HK-2 (cell line): ENCODE data around the gene CIT.
"Not testable (repeated sequence)": the region's sequence is repeated elsewhere in the genome, so short reads cannot be mapped to it uniquely, and the experiment has no call there.

Experiments used
- DNase-seq: peaks from one replicate; pipeline ENCODE4 v3.0.0-alpha.2; 2018; ENCODE audit not compliant: unreplicated experiment

Gene CIT

DNA sequence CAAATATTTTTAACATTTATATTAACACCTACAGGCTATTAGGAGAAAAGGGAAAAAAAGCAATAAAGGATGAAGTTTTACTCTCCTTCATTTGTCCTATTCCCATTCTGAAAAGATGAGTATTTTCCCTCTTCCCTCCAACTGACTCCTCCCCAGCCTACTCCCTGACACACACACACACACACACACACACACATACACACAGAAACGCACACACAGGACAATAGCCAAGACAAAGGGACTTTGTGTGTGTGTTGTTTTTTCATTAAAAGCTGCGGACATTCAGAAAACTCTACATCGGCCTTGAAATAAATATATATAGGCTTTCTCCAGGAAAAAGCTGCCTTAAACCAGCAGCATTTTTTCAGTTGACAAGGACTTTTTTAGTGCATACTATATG is 134.4 kb downstream of the CIT start:
- DNase-seq = no peak

- no peak for DNase-seq
Measured at GRCh38 chr12:119740830-119741229, 136.3 kb downstream of the CIT start.

- no peak for DNase-seq
Measured at GRCh38 chr12:119735079-119735478, 142.0 kb downstream of the CIT start.

DNA sequence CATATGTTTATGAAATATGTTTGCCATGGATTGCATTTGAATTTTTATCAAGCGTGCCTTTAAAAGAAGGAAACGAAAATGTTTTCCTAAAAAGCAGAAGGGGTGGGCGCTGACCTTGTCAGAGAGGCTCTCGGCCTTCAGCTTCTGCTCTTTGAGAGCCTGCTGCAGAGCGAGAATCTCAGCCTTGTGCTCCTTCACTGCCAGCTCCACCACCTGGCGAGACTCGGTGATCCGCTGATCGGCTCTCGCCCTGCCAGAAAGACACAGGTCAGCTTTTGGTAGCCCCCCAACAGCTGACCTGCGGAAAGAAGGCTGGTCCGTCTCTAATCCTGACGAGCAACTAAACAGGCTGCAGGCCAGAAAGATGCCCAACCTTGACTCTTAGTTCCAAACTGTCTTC is 146.7 kb downstream of the CIT start:
- no peak for DNase-seq

DNA sequence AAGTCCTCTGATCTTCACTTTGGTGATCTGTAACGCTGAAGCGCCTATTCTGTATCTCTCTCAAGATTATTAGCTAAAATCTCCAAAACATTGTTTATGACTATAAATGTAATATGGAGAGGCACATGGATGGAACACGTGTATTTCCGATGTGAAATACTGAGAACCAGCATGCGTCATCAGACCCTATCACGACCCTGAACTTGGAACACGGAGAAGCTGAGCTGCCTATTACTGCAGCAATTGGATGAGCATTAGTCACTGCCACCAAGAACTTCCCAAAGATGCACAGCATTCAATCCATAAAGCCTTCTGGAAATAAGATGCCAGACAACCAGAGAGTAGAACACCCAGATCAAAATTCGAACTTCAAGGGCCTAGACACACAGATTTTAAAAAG is 147.2 kb downstream of the CIT start:
- DNase-seq = no peak

DNA sequence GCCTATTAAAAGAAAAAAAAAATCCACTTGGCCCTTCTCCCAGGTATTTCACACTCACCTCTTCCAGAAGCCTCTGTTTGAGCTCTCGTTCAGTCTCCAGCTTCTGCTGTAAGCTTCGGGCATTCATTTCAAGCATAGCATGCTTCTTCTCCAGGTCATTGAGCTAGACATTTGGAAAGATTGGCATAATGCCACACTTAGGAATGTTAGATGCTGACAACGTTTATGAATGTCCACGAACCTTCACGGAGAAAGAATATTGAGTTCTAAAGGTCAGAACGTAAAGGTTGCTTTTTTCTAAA is 148.7 kb downstream of the CIT start:
- no peak for DNase-seq

DNA sequence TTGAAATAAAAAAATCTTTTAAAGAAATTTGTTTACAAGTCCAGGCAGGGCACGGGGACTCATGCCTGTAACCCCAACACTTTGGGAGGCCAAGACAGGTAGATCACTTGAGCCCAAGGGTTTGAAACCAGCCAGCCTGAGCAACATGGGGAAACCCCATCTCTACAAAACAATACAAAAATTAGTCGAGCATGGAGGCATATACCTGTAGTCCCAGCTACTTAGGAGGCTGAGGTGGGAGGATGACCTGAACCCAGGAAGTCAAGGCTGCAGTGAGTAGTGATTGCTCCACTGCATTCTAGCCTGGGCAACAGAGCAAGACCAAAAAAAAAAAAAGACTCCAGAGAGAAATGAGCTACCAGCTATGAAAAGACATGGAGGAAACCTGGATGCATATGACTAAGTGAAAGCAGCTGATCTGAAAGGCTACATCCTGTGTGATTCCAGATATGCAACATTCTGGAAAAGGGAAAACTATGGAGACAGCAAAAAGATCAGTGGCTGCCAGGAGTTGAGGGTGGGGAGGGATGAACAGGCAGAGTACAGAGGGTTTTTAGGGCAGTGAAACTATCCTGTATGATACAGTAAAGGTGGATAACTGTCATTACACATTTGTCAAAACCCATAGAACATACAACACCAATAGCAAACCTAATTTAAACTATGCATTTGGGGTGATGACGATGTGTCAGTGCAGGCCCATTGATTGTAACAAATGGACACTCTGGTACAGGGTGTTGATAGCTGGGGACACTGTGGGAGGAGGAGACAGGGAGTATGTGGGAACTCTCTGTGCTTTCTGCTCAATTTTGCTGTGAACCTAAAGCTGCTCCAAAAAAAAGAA is 149.3 kb downstream of the CIT start:
- DNase-seq = no peak

GRCh38 chr12:119725523-119725922 is 151.6 kb downstream of the CIT start:
- DNase-seq = no peak

GRCh38 chr12:119721306-119721705 is 155.8 kb downstream of the CIT start:
- no peak for DNase-seq

- no peak for DNase-seq
Measured at GRCh38 chr12:119720349-119720748, 156.8 kb downstream of the CIT start.

GRCh38 chr12:119718141-119718540 is 159.0 kb downstream of the CIT start:
- no peak for DNase-seq

- no peak for DNase-seq
Measured at GRCh38 chr12:119715268-119715620, 161.9 kb downstream of the CIT start.

- DNase-seq = no peak
Measured at GRCh38 chr12:119714614-119715267, 162.4 kb downstream of the CIT start.

- no peak for DNase-seq
Measured at GRCh38 chr12:119713551-119714031, 163.5 kb downstream of the CIT start.

DNA sequence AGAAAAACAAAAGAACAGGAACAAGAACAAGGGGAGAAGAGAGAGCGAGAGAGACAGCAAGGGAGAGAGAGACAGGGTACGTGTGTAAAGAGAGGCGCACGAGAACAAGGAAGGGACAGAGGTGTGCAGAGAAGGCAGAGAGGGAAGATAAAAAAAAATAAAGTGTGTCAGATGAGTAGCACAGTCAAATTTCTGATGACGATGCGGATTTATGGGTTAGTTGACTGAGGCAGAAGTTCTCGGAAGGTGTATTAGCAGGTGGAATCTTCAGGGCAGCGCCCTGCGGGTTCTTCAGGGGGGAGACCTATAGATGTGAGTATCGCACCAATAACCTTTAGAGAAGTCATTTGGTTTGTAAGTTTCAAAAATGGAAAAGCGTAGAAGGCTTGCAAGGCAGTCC is 164.4 kb downstream of the CIT start:
- DNase-seq = no peak

- DNase-seq = no peak
Measured at GRCh38 chr12:119711693-119712092, 165.4 kb downstream of the CIT start.

GRCh38 chr12:119710965-119711551 is 166.1 kb downstream of the CIT start:
- no peak for DNase-seq

- DNase-seq = no peak
Measured at GRCh38 chr12:119710374-119710964, 166.7 kb downstream of the CIT start.

GRCh38 chr12:119706427-119706826 is 170.7 kb downstream of the CIT start:
- DNase-seq = not testable (repeated sequence)

DNA sequence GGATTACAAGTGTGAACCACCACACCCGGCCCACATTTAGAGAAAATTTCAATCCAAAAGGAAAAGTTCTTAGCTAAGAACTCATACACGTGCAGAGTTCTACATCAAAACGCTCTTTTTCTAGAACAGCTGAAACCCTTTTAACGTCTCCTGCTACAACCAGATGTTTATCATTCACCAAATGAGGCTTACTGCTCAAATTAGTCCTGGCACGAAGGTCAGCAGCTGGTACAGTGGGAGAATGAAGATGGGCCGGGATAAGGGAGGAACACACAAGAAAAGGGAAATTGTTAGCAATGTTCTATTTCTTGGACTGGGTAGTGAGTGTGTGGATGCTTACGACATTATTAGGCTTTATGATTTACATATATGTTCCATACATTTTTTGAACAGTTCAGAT is 171.9 kb downstream of the CIT start:
- no peak for DNase-seq

DNA sequence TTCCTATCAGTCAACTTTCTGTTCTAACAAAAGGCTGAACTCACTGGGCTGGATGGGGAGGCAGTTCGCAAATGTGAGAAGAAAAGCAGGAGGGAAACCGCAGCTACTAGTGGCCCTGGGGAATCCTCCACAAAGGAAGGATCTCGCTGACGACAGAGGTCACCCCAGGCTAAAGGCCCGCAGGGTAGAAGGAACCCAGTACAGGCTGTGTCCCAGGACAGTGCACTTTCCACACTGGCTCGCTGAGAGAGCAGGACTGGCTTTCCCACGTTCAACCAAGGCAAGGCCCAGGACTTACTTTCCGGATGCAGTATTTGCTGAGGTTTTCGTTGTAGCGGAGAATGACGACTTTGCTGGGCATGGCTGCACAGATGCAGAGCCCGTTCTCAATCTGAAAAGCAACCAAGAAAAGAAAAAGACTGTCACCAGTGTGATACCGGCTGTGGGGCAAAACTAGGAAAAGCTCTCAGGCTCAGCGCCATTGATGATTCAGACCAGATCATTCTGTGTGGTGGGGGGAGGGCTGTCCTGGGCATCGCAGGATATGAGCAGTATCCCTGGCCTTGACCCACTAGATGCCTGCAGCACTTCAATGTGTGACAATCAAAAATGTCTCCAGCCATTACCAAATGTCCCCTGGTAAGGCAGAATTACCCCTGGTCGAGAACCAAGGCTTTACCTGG is 172.9 kb downstream of the CIT start:
- DNase-seq = peak; percentile 39

GRCh38 chr12:119700078-119700477 is 177.0 kb downstream of the CIT start:
- no peak for DNase-seq
